Measurements from ENCODE around the gene C6orf47. TPM values are rescaled to one million over a fixed set of nuclear protein-coding genes. Genes with fewer than 3 reads are reported as not detected.

The C6orf47 gene
- total RNA-seq, 2 experiments from 2014 or later: 16.7 to 18.5 TPM

GRCh38 chr6:31633447-31633846 is 27.1 kb downstream of the C6orf47 start:
- DNase-seq (ENCODE audit: low spot score): no peak
- no peak overlapping the region for H3K27ac ChIP-seq (ENCODE audit: low read depth, low read length, poor library complexity, severe bottlenecking)
- CTCF ChIA-PET (ENCODE audit: unreplicated experiment): no interaction called here
- intact Hi-C loops (cut with micrococcal nuclease; ENCODE audit: unreplicated experiment): no loop called here
- no peaks in the 10 kb centered on the region for H3K9me3 ChIP-seq (ENCODE audit: low read length)
- H3K36me3 ChIP-seq (ENCODE audit: insufficient read depth, low read length): peaks cover 100% of the 10 kb centered on the region
- no peaks in the 10 kb centered on the region for H3K9me2 ChIP-seq (ENCODE audit: insufficient read depth, low read length)
- H3K4me2 ChIP-seq (ENCODE audit: low read length): no peak overlapping the region
- no peaks in the 10 kb centered on the region for H3K79me2 ChIP-seq (ENCODE audit: insufficient read depth, low read depth, low read length)
- no TSS peak for BruUV-seq (replicated peaks)
- POLR2A ChIA-PET: interaction anchor here (1.0 kb wide), 1 partner anchor 11 kb away, joined by 4 read pairs; no protein-coding TSS in a partner anchor
- H3K4me1 ChIP-seq (ENCODE audit: insufficient read depth, low read length, poor library complexity, severe bottlenecking): peaks cover 10% of the 10 kb centered on the region
- no peak overlapping the region for H3K4me3 ChIP-seq (ENCODE audit: low read depth, low read length, poor library complexity, severe bottlenecking)
- no peak for TF ChIP-seq CTCF (conservative IDR thresholded peaks at IDR 0.05; ENCODE audit: low read length)
- TF ChIP-seq EZH2phosphoT487 (IDR thresholded peaks at IDR 0.05; ENCODE audit: borderline replicate concordance, low read depth, low read length): no peak
- no peak overlapping the region for H2AFZ ChIP-seq (ENCODE audit: low read length)
- no peaks in the 10 kb centered on the region; the same call in 1 of the 2 replicates for H4K20me1 ChIP-seq (ENCODE audit: insufficient read depth, low read length)

- Histone ChIP-seq H3K9me3 (ENCODE audit: low read length) (no peaks in the 10 kb centered on the region), H2AFZ (ENCODE audit: low read length) (no peak overlapping the region), H3K4me1 (ENCODE audit: insufficient read depth, low read length, poor library complexity, severe bottlenecking) (peaks cover 3% of the 10 kb centered on the region), H3K79me2 (ENCODE audit: insufficient read depth, low read depth, low read length) (no peaks in the 10 kb centered on the region), H3K4me3 (ENCODE audit: low read depth, low read length, poor library complexity, severe bottlenecking) (no peak overlapping the region), H4K20me1 (ENCODE audit: insufficient read depth, low read length) (no peaks in the 10 kb centered on the region; the same call in 1 of the 2 replicates), H3K9me2 (ENCODE audit: insufficient read depth, low read length) (no peaks in the 10 kb centered on the region), H3K27ac (ENCODE audit: low read depth, low read length, poor library complexity, severe bottlenecking) (no peak overlapping the region), H3K36me3 (ENCODE audit: insufficient read depth, low read length) (peaks cover 100% of the 10 kb centered on the region), H3K4me2 (ENCODE audit: low read length) (no peak overlapping the region)
- TF ChIP-seq CTCF (conservative IDR thresholded peaks at IDR 0.05; ENCODE audit: low read length): no peak
- TF ChIP-seq EZH2phosphoT487 (IDR thresholded peaks at IDR 0.05; ENCODE audit: borderline replicate concordance, low read depth, low read length): no peak
- ChIA-PET CTCF (ENCODE audit: unreplicated experiment) (no interaction called here), POLR2A (no interaction called here)
- intact Hi-C loops (cut with micrococcal nuclease; ENCODE audit: unreplicated experiment): no loop called here
- BruUV-seq (replicated peaks): no TSS peak
- DNase-seq (ENCODE audit: low spot score): no peak
Observed at GRCh38 chr6:31632279-31632946, 28.2 kb downstream of the C6orf47 start.

- H3K4me1 ChIP-seq (ENCODE audit: insufficient read depth, low read length, poor library complexity, severe bottlenecking): no peaks in the 10 kb centered on the region
- H3K9me3 ChIP-seq (ENCODE audit: low read length): no peaks in the 10 kb centered on the region
- intact Hi-C loops (cut with micrococcal nuclease; ENCODE audit: unreplicated experiment): no loop called here
- no peaks in the 10 kb centered on the region for H3K9me2 ChIP-seq (ENCODE audit: insufficient read depth, low read length)
- TF ChIP-seq CTCF (conservative IDR thresholded peaks at IDR 0.05; ENCODE audit: low read length) (no peak), EZH2phosphoT487 (IDR thresholded peaks at IDR 0.05; ENCODE audit: borderline replicate concordance, low read depth, low read length) (no peak)
- no peak overlapping the region for H2AFZ ChIP-seq (ENCODE audit: low read length)
- no peaks in the 10 kb centered on the region for H3K79me2 ChIP-seq (ENCODE audit: insufficient read depth, low read depth, low read length)
- no peak overlapping the region for H3K4me2 ChIP-seq (ENCODE audit: low read length)
- BruUV-seq (replicated peaks): TSS peak; percentile 44
- H3K4me3 ChIP-seq (ENCODE audit: low read depth, low read length, poor library complexity, severe bottlenecking): no peak overlapping the region
- H3K36me3 ChIP-seq (ENCODE audit: insufficient read depth, low read length): peaks cover 100% of the 10 kb centered on the region
- no peaks in the 10 kb centered on the region; the same call in 1 of the 2 replicates for H4K20me1 ChIP-seq (ENCODE audit: insufficient read depth, low read length)
- DNase-seq (ENCODE audit: low spot score): no peak
- ChIA-PET POLR2A (no interaction called here), CTCF (ENCODE audit: unreplicated experiment) (no interaction called here)
- no peak overlapping the region for H3K27ac ChIP-seq (ENCODE audit: low read depth, low read length, poor library complexity, severe bottlenecking)
Observed at GRCh38 chr6:31631681-31632278, 28.8 kb downstream of the C6orf47 start.

All from OCI-LY7 (cell line).